NCI-H1092 treated with DMSO at 0.1 percent for 48 hours (cell line): ENCODE data around the gene CCDC152.
"Not testable (repeated sequence)": the region's sequence is repeated elsewhere in the genome, so short reads cannot be mapped to it uniquely, and the experiment has no call there.

ENCODE experiments used
- DNase-seq: peaks from one replicate; lab custom pipeline; 2025; lab: John Stamatoyannopoulos, UW

Gene CCDC152, protein sequence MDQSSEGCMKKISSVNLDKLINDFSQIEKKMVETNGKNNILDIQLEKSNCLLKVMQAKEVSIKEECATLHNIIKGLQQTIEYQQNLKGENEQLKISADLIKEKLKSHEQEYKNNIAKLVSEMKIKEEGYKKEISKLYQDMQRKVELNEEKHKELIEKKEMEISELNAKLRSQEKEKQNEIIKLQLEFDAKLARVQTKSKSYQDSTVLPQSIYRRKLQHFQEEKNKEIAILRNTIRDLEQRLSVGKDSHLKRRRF

DNA sequence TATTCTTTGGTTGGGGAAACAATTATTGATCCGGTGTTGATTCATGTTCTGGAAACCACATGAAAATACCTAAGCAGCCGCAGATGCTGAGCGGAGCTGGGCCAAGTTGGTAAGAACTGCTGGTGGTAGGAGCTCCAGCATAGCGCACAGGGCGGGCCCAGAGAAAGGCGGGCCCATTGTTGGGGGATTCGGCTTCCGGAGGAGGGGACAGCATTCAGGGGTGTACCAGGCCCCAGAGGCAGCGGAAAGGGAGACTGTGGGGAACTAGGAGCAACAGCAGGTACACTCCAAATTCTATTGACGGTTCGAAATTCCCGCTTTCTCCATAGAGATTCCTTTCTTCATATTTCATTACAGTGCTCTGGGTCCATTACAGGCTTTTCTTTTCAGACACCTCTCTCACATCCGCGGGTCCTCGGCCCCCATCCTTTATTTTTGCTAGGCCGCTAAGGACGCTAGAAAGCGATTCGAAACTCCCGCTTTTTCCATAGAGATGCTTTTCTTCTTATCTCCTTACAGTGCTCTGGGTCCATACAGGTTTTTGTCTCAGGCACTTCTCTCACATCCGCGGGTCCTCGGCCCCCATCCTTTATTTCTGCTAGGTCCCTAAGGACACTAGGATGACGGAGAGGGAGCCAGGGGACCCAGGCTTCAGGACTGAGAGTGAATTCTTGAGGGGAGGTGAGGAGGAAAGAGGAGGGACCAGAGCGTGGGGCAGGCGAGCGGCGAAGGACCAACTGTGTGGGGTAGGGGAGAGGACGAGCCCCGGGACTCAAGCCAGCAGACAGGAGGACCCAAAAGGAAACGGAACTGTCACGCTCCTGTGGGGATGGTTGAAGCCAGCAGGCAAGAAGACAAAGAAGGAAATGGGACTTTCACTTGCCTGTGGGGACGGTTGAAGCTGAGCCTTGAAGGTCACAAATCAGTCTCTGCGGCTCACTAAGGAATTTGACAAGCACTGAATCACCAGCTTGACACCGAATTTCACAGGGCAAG lies at the start of gene CCDC152:
TSS of gene CCDC152 (plus strand) at position 213 of the 996 bp plus-strand sequence. CDS start 2,304 bp downstream, outside the sequence.
- DNase-seq, result no peak

DNA sequence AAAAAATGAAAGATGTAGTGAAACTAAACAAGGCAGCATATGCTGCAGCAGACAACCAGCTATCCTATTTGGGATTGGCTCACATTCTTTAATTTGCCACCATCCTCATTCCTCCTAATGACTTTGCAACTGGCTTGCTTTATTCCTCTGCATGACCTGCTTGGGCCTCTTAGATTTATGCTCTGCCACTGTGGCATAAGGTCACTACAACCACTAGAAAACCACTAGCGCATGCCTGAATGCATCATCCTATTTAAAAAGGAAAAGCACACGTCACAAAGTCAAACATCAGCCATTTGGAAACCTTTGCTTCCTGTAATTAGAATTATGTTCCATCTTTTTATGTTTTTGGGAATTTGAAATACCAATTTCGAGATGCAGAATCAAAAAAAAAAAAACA lies 40.8 kb upstream of the CCDC152 start:
- DNase-seq, result no peak

DNA sequence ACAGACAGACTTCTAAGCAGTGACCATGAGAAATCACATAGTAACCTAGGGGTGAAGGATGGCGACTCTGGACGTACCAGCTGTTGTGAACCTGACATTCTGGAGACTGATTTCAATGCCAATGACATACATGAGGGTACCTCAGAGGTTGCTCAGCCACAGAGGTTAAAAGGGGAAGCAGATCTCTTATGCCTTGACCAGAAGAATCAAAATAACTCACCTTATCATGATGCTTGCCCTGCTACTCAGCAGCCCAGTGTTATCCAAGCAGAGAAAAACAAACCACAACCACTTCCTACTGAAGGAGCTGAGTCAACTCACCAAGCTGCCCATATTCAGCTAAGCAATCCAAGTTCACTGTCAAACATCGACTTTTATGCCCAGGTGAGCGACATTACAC lies 38.0 kb upstream of the CCDC152 start:
- DNase-seq, result no peak

DNA sequence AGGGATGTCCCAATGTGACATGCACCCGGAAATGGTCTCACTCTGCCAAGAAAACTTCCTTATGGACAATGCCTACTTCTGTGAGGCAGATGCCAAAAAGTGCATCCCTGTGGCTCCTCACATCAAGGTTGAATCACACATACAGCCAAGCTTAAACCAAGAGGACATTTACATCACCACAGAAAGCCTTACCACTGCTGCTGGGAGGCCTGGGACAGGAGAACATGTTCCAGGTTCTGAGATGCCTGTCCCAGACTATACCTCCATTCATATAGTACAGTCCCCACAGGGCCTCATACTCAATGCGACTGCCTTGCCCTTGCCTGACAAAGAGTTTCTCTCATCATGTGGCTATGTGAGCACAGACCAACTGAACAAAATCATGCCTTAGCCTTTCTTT lies 37.6 kb upstream of the CCDC152 start:
- no peak for DNase-seq

DNA sequence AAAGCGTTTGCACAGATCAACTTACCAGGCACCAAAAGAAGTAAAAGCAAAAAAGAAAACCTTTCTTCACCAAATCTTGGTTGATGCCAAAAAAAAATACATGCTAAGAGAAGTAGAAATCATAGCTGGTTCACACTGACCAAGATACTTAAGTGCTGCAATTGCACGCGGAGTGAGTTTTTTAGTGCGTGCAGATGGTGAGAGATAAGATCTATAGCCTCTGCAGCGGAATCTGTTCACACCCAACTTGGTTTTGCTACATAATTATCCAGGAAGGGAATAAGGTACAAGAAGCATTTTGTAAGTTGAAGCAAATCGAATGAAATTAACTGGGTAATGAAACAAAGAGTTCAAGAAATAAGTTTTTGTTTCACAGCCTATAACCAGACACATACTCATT lies 36.4 kb upstream of the CCDC152 start:
- DNase-seq, result no peak

DNA sequence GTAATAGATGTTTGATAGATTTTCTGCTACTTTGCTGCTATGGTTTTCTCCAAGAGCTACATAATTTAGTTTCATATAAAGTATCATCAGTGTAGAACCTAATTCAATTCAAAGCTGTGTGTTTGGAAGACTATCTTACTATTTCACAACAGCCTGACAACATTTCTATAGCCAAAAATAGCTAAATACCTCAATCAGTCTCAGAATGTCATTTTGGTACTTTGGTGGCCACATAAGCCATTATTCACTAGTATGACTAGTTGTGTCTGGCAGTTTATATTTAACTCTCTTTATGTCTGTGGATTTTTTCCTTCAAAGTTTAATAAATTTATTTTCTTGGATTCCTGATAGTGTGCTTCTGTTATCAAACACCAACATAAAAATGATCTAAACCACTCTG lies 35.1 kb upstream of the CCDC152 start:
- no peak for DNase-seq

DNA sequence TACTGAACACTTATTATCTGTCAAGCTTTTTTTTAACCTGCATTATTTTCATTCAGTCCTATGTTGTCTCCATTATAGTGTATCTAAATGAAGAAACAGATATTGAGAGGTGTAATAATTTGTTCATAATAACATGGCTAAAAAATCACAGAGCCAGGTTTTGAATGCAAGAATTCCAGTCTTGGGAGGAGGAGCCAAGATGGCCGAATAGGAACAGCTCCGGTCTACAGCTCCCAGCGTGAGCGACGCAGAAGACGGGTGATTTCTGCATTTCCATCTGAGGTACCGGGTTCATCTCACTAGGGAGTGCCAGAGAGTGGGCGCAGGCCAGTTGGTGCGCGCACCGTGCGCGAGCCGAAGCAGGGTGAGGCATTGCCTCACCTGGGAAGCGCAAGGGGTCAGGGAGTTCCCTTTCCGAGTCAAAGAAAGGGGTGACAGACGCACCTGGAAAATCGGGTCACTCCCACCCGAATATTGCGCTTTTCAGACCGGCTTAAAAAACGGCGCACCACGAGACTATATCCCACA lies 22.0 kb upstream of the CCDC152 start:
- not testable (repeated sequence) for DNase-seq

DNA sequence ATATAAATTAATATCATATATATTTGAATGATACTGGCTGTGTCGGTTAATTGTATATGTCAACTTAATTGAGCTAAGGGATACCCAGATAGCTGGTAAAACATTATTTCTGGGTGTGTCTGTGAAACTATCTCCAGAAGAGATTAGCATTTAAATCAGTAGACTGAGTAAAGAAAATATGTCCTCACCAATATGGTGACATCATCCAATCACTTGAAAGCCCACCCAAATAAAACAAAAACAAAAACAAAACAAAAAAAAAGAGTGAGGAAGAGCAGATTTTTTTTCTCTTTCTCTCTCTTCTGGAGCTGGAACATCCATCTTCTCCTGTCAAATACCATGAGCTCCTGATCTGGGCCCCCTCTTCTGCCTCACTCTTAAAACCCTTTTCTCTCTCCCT lies 15.7 kb upstream of the CCDC152 start:
- DNase-seq, result no peak

DNA sequence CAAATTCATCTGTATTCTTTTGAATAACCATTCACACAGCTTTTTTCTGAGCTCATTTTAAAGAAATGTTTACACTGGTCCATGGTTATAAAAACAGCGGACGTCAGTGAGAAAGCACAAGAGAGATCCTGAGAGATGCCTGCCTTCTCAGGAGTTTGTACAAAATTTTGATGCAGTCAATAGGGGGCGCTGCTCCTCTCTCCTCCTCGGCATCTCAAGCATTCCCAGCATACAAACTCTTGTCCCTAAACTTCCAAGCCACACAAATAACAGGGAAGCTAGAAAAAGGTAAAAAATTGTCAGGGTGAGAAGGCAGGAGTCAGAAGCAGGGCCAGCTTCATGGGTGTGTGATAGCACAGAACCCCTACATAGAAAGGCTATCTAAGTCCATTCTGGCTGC lies 11.2 kb upstream of the CCDC152 start:
- no peak for DNase-seq

DNA sequence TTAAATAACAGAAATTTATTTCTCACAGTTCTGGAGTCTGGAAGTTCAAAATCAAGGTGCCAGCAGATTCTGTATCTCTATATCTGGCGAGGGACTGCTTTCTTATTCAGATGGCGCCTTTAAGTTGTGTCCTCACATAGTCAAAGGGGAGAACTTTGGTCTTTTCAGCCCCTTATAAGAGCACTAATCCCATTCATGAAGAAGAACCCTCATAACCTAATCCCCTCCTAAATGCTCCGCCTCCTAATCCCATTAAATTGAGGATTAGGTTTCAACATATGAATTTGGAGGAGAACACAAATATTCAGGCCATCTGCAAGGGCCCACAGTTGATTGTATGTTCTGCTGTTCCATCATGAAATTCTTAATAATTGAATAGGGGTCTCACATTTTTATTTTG lies 10.8 kb upstream of the CCDC152 start:
- DNase-seq, result no peak

DNA sequence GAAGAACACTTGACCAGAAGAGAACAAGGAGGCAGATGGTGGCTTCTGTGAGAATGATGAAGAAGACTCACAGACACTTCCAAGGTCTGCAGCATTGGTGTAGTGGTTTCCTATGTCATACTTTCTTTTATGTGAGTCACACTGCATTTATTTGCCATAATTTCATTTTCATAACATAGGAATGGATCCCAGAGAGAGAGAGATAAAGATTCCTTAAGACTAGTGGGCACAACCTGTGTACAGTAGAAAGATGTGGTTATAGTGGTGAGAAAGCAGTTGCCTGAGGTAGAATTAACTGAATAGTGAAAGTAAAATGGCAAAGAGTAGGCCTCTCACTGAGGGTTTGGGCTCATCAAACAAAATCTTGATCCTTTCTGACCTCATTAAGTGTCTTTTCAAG lies 7.6 kb upstream of the CCDC152 start:
- no peak for DNase-seq

DNA sequence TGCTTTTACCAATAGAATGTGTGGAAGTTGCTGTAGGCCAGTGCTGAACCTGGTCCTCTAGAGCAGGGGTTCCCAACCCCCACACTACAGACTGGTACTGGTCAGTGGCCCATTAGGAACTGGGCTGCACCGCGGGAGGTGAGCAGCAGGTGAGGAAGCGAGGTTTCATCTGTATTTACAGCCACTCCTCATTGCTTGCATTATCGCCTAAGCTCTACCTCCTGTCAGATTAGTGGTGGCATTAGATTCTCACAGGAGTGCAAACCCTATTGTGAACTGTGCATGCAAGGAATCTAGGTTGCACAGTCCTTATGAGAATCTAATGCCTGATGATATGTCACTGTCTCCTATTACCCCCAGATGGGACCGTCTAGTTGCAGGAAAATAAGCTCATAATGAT lies 6.1 kb upstream of the CCDC152 start:
- no peak for DNase-seq

DNA sequence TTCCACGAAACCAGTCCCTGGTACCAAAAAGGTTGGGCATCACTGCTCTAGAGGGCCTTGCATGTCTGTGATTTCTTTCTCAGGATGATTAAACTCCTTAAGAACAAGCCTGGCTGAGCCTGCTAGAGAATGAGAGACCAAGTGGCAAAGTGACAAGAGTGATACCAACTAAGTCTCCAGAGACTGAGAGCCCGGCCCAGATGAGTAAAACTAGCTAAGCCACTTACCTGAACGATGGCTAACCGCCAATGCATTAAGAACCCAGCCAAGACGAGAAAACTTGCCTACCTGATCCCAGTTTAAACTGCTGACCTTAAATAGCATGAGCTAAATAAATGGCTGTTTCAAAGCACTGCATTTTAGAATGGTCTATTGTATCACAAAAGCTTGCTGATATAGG lies 5.6 kb upstream of the CCDC152 start:
- DNase-seq, result no peak

DNA sequence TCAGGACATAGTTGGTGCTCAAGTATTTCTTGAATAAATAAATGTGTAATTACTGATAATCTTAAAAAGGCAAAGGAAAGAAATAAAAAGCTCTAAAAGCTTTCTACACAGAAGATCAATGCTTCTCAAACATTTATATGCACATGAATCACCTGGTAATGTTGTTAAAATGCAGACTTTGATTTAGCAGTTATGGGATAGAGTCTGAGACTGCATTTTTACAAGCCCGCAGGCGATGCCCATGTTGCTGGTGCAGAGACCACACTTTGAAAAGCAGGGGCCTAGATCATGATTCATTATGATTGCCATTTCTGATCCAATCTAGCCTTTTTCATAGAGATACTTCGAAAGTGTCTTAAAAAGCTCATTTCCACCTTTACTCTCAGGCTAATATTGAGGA lies 3.5 kb upstream of the CCDC152 start:
- no peak for DNase-seq

DNA sequence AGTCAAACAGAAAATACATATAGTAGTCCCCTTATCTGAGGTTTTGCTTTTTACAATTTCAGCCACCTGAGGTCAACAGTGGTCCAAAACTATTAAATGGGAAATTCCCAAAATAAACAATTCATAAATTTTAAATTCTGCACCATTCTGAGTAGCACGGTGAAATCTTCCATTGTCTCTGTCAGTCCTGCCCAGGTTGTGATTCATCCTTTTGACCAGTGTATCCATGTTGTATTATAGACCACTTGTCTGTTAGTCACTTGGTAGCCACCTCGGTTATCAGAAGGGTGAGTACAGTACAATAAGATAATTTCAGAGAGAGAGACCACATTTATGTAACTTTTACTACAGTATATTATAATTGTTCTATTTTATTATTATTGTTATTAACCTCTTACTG lies 2.8 kb downstream of the CCDC152 start:
- DNase-seq, result no peak

DNA sequence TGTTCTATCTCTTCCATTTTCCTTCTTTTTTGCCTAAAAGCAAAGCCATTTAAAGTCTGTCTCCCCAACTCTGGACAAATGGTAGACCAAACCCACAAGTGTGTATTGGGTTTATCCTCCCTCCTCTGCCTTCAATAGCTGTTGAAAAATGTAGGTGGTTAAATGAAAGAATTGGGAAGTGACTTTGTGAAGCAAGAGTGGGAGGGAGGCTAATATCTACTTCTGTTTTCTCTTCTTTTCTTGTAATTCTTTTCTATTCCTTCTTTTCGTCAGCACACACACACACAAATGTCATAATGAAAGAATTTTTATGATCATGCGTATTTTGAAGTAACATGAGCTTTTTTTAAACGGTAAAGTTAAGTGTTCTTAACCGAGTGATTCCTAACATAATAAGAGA lies 3.8 kb downstream of the CCDC152 start:
- DNase-seq, result no peak

DNA sequence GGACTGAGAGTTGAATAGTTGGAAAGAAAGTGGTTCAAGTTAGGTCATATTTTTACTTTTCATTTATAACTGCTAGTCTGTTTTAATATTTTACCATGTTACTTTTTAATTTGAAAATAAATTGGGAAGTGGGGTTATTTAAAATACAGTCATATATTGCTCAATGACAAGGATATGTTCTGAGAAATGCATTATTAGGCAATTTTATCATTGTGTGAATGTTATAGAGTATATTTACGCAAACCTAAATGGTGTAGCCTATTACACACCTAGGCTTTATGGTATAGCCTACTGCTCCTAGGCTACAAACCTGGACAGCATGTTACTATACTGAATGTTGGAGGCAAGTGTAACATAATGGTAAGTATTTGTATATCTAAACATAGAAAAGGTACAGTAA lies 5.2 kb downstream of the CCDC152 start:
- no peak for DNase-seq

DNA sequence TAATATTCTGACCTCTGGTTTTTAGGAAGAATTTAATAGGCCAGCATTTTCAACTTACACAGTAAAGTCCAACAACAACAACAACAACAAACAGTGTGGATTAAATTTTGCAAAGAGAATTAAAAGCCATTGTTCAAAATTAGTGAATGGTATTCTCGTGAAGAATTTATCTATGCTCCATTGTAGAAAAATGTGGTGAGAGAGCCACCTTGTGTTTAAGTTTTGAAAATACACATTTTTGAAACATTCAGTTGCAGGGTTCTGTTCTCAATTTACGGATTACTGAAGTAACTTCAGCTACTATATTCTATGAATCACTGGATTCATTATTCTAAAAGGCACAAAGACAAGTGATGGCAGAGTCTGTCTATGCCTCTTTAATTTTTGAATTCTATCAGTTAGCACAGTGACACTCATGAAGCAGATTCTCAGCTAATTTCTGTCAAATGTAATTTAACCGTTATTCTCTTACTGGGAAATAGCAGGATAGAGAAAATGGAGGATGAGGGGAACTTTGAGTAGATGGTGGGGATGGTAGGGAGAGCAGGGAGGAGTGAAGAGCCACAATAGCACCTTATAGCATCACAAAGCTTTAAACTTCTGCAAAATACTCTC lies 11.0 kb downstream of the CCDC152 start:
- DNase-seq, result peak; percentile 1

DNA sequence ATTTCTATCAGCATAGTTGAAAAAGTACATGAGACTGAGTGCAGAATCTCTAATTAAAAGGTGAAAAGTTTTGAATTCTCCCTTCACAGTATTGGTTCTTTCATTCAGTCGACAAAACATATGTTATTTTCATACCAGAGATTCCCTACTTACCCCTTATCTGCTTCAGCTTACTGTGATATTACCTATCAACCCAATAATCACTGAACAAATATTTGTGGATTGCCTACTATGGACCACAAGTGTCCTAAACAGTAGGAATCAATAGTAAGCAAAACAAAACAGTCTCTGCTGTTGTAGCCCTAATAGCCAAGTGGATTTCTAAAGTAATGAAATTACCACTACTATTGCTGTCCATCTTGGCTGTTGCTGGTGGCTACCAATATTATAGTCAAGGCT lies 11.5 kb downstream of the CCDC152 start:
- DNase-seq, result no peak

DNA sequence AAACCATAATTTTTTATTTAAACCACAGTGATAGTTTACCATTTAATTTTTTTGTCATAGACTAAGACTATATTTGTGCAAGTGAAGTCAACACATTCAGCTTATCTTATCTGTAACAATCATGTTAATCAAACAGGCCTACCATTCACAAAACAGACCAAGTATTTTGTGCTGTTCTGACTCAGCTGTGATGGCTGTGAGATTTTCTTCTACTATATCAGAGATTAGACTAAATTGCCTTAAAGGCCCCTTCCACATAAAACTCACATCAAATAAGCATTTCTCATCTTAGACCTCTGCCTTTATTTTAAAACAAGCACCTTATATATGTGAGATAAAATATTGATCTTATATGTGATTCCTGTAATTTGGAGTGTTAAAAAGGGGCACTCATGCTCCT lies 13.4 kb downstream of the CCDC152 start:
- DNase-seq, result no peak

DNA sequence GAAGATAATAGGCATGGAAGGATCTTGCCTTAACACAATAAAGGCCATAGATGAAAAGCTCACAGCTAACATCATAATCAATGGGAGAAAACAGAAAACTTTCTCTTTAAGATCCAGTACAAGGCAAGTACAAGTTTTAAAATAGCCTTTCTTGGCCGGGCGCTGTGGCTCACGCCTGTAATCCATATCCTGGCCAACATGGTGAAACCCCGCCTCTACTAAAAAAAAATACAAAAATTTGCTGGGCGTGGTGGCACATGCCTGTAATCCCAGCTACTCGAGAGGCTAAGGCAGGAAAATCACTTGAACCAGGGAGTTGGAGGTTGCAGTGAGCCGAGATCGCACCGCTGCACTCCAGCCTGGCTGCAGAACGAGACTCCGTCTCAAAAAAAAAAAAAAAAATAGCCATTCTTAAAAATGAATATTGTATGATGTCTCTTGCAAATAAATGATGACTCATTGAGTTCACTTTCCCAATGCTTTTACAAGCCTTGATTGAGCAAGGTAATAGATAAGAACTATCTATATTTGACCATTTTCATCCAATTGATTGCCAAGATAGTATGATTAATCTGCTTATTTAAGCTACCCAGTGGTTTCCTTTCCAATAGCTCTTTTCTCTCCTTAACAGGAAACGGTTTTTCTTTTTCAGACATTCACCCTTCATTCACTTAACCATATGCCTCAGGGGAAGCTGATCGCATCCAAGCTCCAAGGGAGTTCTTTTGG lies 15.8 kb downstream of the CCDC152 start:
- DNase-seq, result no peak

DNA sequence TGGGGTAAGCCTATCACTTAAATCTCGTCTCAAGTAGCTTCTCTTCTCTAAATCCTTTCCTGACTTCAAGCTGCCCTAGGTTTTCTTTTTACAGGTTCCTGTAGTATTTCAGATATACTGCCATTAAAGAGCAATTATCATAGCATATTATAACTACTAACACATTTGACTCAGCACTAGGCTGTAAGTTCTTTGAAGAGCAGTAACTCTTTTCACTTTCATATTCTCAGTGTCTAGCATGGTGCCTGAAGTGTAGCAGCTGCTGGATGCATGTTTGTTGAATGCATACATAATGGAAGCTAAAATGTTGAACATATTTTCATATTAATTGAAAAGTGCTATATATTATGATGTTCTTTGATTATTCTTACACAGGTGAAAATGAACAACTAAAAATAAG lies 22.5 kb downstream of the CCDC152 start:
- DNase-seq, result no peak
